Nephron (organoid): Measurements from ENCODE around the gene SIGLEC11.

Source experiments
- H3K27ac Mint-ChIP-seq, 3 experiments: 2 replicates each; pipeline ENCODE4 v1.8.0; 2020; ENCODE audit warnings: mixed read lengths in 3 of 3, mild to moderate bottlenecking in 2 of 3, moderate library complexity in 1 of 3
- H3K27me3 Mint-ChIP-seq: 2 replicates; pipeline ENCODE4 v1.8.0; 2021; ENCODE audit warnings: low read depth, mild to moderate bottlenecking, moderate library complexity, mixed read lengths
- H3K36me3 Mint-ChIP-seq: 2 replicates; pipeline ENCODE4 v1.8.0; 2020; ENCODE audit warnings: low read depth, mixed read lengths
- H3K4me1 Mint-ChIP-seq: 2 replicates; pipeline ENCODE4 v1.8.0; 2020; ENCODE audit warnings: mixed read lengths
- H3K4me3 Mint-ChIP-seq, 3 experiments: 2 replicates each; pipeline ENCODE4 v1.8.0; 2020; ENCODE audit warnings: mild to moderate bottlenecking in 3 of 3, mixed read lengths in 3 of 3, moderate library complexity in 2 of 3
- H3K9me3 Mint-ChIP-seq: 2 replicates; pipeline ENCODE4 v1.8.0; 2020; ENCODE audit warnings: mixed read lengths
- TF ChIP-seq, protein P1 (sequence below), 3 experiments: fragments of 200-600 bp; sonication (generic); IDR thresholded peaks; one replicate each; pipeline ENCODE4 v1.5.0; 2021; ENCODE audit warnings: antibody characterized with exemption in 3 of 3; ENCODE audit not compliant: unreplicated experiment in 3 of 3

The SIGLEC11 gene

GRCh38 chr19:49954933-49955332 is 6.0 kb downstream of the SIGLEC11 start:
- Mint-ChIP-seq H3K27ac (peak overlapping the region; percentile 92 to 98 (median 94)), H3K9me3 (no peaks in the 10 kb centered on the region), H3K36me3 (no peaks in the 10 kb centered on the region), H3K4me1 (peaks cover 69% of the 10 kb centered on the region), H3K27me3 (peaks cover 5% of the 10 kb centered on the region), H3K4me3 (peak overlapping the region; percentile 2 to 72 (median 57))
- TF ChIP-seq, protein P1, sequence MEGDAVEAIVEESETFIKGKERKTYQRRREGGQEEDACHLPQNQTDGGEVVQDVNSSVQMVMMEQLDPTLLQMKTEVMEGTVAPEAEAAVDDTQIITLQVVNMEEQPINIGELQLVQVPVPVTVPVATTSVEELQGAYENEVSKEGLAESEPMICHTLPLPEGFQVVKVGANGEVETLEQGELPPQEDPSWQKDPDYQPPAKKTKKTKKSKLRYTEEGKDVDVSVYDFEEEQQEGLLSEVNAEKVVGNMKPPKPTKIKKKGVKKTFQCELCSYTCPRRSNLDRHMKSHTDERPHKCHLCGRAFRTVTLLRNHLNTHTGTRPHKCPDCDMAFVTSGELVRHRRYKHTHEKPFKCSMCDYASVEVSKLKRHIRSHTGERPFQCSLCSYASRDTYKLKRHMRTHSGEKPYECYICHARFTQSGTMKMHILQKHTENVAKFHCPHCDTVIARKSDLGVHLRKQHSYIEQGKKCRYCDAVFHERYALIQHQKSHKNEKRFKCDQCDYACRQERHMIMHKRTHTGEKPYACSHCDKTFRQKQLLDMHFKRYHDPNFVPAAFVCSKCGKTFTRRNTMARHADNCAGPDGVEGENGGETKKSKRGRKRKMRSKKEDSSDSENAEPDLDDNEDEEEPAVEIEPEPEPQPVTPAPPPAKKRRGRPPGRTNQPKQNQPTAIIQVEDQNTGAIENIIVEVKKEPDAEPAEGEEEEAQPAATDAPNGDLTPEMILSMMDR (IDR thresholded peaks at IDR 0.05; ENCODE audit: unreplicated experiment in 3 of 3) = no peak

DNA sequence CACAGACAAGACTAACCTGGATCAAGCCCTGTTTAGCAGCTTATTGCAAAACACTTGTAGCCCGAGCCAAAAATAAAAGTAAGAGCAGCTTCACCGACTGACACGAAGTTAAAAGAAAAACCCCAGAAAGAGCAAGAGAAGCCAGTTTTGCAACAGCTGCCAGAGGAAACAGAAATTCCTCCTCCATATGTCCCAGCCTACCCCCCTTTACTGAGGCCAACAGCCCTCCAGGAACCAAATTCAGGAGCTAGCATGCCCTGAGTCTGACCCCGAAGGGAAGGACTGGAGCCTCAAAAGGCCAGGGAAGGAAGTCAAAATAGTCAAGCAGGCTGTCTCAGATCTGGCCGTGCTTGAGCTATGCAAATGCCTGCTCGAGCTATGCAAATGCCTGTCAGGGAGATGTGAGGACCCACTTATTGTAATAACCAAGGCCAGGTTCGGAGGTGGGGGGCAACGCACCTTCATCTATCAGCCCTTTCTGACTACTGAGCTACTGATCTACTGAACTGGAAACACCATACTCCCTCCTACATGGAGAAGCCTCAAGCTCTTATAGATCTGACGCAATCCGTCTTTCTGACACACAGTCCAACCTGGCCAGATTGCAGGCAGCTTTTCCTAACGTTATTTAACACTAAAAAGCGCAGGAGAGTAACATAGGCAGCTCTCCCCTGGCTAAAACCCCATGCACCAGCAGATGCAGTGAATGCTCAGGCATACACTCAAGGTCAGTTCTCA is 6.7 kb downstream of the SIGLEC11 start:
- Mint-ChIP-seq H3K9me3 (no peaks in the 10 kb centered on the region), H3K27ac (peak overlapping the region; percentile 92 to 98 (median 94)), H3K36me3 (no peaks in the 10 kb centered on the region), H3K4me1 (peaks cover 72% of the 10 kb centered on the region), H3K27me3 (peaks cover 5% of the 10 kb centered on the region), H3K4me3 (peak overlapping the region; percentile 14 to 72 (median 49))
- TF ChIP-seq, protein P1 (IDR thresholded peaks at IDR 0.05; ENCODE audit: unreplicated experiment in 3 of 3) = no peak

- Mint-ChIP-seq H3K9me3 (no peaks in the 10 kb centered on the region), H3K4me1 (peaks cover 72% of the 10 kb centered on the region), H3K4me3 (peak overlapping the region; percentile 14 to 72 (median 49)), H3K27ac (peak overlapping the region; percentile 92 to 98 (median 94)), H3K27me3 (peaks cover 5% of the 10 kb centered on the region), H3K36me3 (no peaks in the 10 kb centered on the region)
- TF ChIP-seq, protein P1 (IDR thresholded peaks at IDR 0.05; ENCODE audit: unreplicated experiment in 3 of 3) = no peak
These were observed 7.6 kb downstream of the SIGLEC11 start for GRCh38 chr19:49953416-49953815.

GRCh38 chr19:49952906-49953305 is 8.1 kb downstream of the SIGLEC11 start:
- Mint-ChIP-seq H3K4me3 (peak overlapping the region in 2 of 3 experiments; percentile 14 to 72), H3K27me3 (peaks cover 2% of the 10 kb centered on the region)

GRCh38 chr19:49952479-49952836 is 8.5 kb downstream of the SIGLEC11 start:
- Mint-ChIP-seq H3K4me3 (peak overlapping the region; percentile 15 to 68 (median 50)), H3K27me3 (no peaks in the 10 kb centered on the region), H3K9me3 (no peaks in the 10 kb centered on the region), H3K36me3 (no peaks in the 10 kb centered on the region), H3K27ac (peak overlapping the region; percentile 92 to 98 (median 94)), H3K4me1 (peaks cover 68% of the 10 kb centered on the region)
- TF ChIP-seq, protein P1 (IDR thresholded peaks at IDR 0.05; ENCODE audit: unreplicated experiment in 3 of 3) = no peak

More at GRCh38 chr19:49952906-49953305, 8.1 kb downstream of the SIGLEC11 start:
- TF ChIP-seq, protein P1 (IDR thresholded peaks at IDR 0.05; ENCODE audit: unreplicated experiment in 3 of 3) = no peak
- peaks cover 69% of the 10 kb centered on the region for H3K4me1 Mint-ChIP-seq
- H3K27ac Mint-ChIP-seq = peak overlapping the region; percentile 92 to 98 (median 94)
- no peaks in the 10 kb centered on the region for H3K9me3 Mint-ChIP-seq
- no peaks in the 10 kb centered on the region for H3K36me3 Mint-ChIP-seq
